Panc1 (cell line): ENCODE results near the gene ROBO1. TPM values are rescaled to one million over a fixed set of nuclear protein-coding genes. Genes with fewer than 3 reads are reported as not detected.

Source experiments
- ATAC-seq: fragments of 200-7000 bp; cut with Tn5 transposase; 2 replicates; pipeline ENCODE4 v1.9.1; 2020; ENCODE audit warnings: mild to moderate bottlenecking, moderate library complexity
- BruUV-seq: library from RNA; stranded (reverse); fragments of 400-500 nt; replicated peaks from 2 replicates; lab custom pipeline; 2021; lab: Mats Ljungman, UMichigan
- CTCF ChIA-PET: fragments of 300-600 bp; sonication (Branson Sonifier 250); formaldehyde crosslinking; loops from one replicate; lab custom pipeline; 2022; ENCODE audit warnings: antibody characterized with exemption; lab: Charles Lee
- POLR2A ChIA-PET: fragments of 300-600 bp; sonication (Branson Sonifier 250); formaldehyde crosslinking; loops from one replicate; lab custom pipeline; 2022; ENCODE audit warnings: antibody characterized with exemption; lab: Charles Lee
- DNase-seq: peaks from one replicate; pipeline ENCODE4 v3.0.0-alpha.2; 2010; ENCODE audit warnings: low read depth, low spot score
- H3K27ac ChIP-seq: 2 replicates; pipeline ENCODE4 v1.5.1; 2011; ENCODE audit warnings: mild to moderate bottlenecking, low read length, inconsistent platforms
- H3K27me3 ChIP-seq: fragments of 200-500 bp; sonication (Bioruptor generic); 2 replicates; pipeline ENCODE4 v1.6.0; 2014; ENCODE audit warnings: low read length, inconsistent platforms; ENCODE audit not compliant: control insufficient read depth, insufficient read depth
- H3K36me3 ChIP-seq: fragments of 200-500 bp; sonication (Bioruptor generic); 2 replicates; pipeline ENCODE4 v1.5.1; 2014; ENCODE audit warnings: inconsistent platforms, mild to moderate bottlenecking, low read length, moderate library complexity; ENCODE audit not compliant: control insufficient read depth, insufficient read depth
- H3K4me1 ChIP-seq: 2 replicates; pipeline ENCODE4 v1.5.1; 2011; ENCODE audit warnings: inconsistent platforms, mild to moderate bottlenecking, low read length, moderate library complexity; ENCODE audit not compliant: control insufficient read depth, insufficient read depth
- H3K4me3 ChIP-seq, 2 experiments: 2 replicates each; pipeline ENCODE4 v1.5.1; 2011 to 2012; ENCODE audit warnings: low read depth in 2 of 2, low read length in 2 of 2, mild to moderate bottlenecking in 2 of 2, inconsistent platforms in 1 of 2, moderate library complexity in 1 of 2
- H3K9me3 ChIP-seq: fragments of 200-500 bp; sonication (Bioruptor generic); 2 replicates; pipeline ENCODE4 v1.5.1; 2014; ENCODE audit warnings: low read depth, mild to moderate bottlenecking, inconsistent platforms, low read length, moderate library complexity; ENCODE audit not compliant: control insufficient read depth, insufficient read depth
- CTCF ChIP-seq: fragments of 450-650 bp; IDR thresholded peaks from 2 replicates; pipeline ENCODE4 v1.5.1; 2017; ENCODE audit warnings: mild to moderate bottlenecking
- POLR2AphosphoS5 ChIP-seq: IDR thresholded peaks from 2 replicates; pipeline ENCODE4 v1.6.1; 2012; ENCODE audit warnings: mild to moderate bottlenecking, low read depth, low read length, moderate library complexity
- REST ChIP-seq, 2 experiments: IDR thresholded peaks; 2 replicates each; pipeline ENCODE4 v1.6.1; 2011 to 2012; ENCODE audit warnings: low read depth in 2 of 2, control low read depth in 1 of 2, low read length in 1 of 2, mild to moderate bottlenecking in 1 of 2, moderate library complexity in 1 of 2; ENCODE audit not compliant: insufficient read depth in 1 of 2
- SIN3A ChIP-seq: IDR thresholded peaks from 2 replicates; pipeline ENCODE4 v1.6.1; 2012; ENCODE audit warnings: low read depth, mild to moderate bottlenecking, low read length, moderate library complexity, borderline replicate concordance; ENCODE audit not compliant: insufficient read depth
- TCF7L2 ChIP-seq: IDR thresholded peaks from 2 replicates; pipeline ENCODE4 v1.6.1; 2011; ENCODE audit warnings: mild to moderate bottlenecking, low read depth, low read length, inconsistent platforms
- in situ Hi-C: cut with HindIII; loops from 2 replicates; pipeline ENCODE4 v1.10.0; 2016; ENCODE audit warnings: low sequenced_read_pairs, low pct_unique_long_range_greater_than_20kb
- intact Hi-C: fragments of 100-400 bp; cut with micrococcal nuclease; formaldehyde crosslinking; loops from one replicate; pipeline ENCODE4 v1.10.0; 2022; ENCODE audit not compliant: unreplicated experiment
- total RNA-seq: library from RNA; stranded (reverse); gene quantifications from one replicate; pipeline ENCODE4 v1.2.1, GENCODE V29; 2021; ENCODE audit not compliant: unreplicated experiment

ROBO1 gene
- total RNA-seq, 1 experiment from 2014 or later = 61.6 TPM

GRCh38 chr3:79414035-79414434, 353.8 kb downstream of the ROBO1 start:
- no TSS peak for BruUV-seq
- in situ Hi-C loops = no loop called here
- Histone ChIP-seq H3K4me3 (no peak overlapping the region), H3K27ac (no peak overlapping the region), H3K36me3 (no peaks in the 10 kb centered on the region), H3K27me3 (no peaks in the 10 kb centered on the region), H3K9me3 (no peaks in the 10 kb centered on the region), H3K4me1 (no peaks in the 10 kb centered on the region)
- TF ChIP-seq SIN3A = no peak
- DNase-seq (no peak), ATAC-seq (no peak)
- POLR2A ChIA-PET = no interaction called here
- CTCF ChIA-PET = no interaction called here
- intact Hi-C loops = no loop called here

GRCh38 chr3:79412537-79412936, 355.3 kb downstream of the ROBO1 start:
- Histone ChIP-seq H3K4me3 (no peak overlapping the region), H3K36me3 (no peaks in the 10 kb centered on the region), H3K4me1 (no peaks in the 10 kb centered on the region), H3K27me3 (no peaks in the 10 kb centered on the region), H3K27ac (no peak overlapping the region), H3K9me3 (no peaks in the 10 kb centered on the region)
- DNase-seq (no peak), ATAC-seq (no peak)
- in situ Hi-C loops = no loop called here
- CTCF ChIA-PET = interaction anchor here (0.7 kb wide), 1 partner anchor 18 kb away, joined by 4 read pairs; no protein-coding TSS in a partner anchor
- no peak for TF ChIP-seq SIN3A
- TF ChIP-seq CTCF = no peak
- no peak for TF ChIP-seq REST (IDR thresholded peaks at IDR 0.05; ENCODE audit: insufficient read depth in 1 of 2, low read depth in 2 of 2, low read length in 1 of 2)
- TF ChIP-seq TCF7L2 = no peak
- no peak for TF ChIP-seq POLR2AphosphoS5
- BruUV-seq = no TSS peak
- intact Hi-C loops = no loop called here
- POLR2A ChIA-PET = no interaction called here

GRCh38 chr3:79410617-79411016, 357.2 kb downstream of the ROBO1 start:
- intact Hi-C loops (no loop called here), in situ Hi-C loops (no loop called here)
- Histone ChIP-seq H3K4me1 (no peaks in the 10 kb centered on the region), H3K36me3 (no peaks in the 10 kb centered on the region), H3K27me3 (no peaks in the 10 kb centered on the region), H3K4me3 (no peak overlapping the region), H3K27ac (no peak overlapping the region), H3K9me3 (no peaks in the 10 kb centered on the region)
- ChIA-PET CTCF (no interaction called here), POLR2A (no interaction called here)
- DNase-seq = no peak
- TF ChIP-seq REST (IDR thresholded peaks at IDR 0.05; ENCODE audit: insufficient read depth in 1 of 2, low read depth in 2 of 2, low read length in 1 of 2) = no peak
- no peak for TF ChIP-seq CTCF
- no peak for TF ChIP-seq TCF7L2
- no TSS peak for BruUV-seq
- ATAC-seq = no peak
